Right lobe of liver (tissue), 6 donors: Measurements from ENCODE around the gene BLID. TPM values are rescaled to one million over a fixed set of nuclear protein-coding genes. Genes with fewer than 3 reads are reported as not detected.

ENCODE experiments used
- ATAC-seq, 4 donors: fragments of 200-7000 bp; cut with Tn5 transposase; one replicate each; pipeline ENCODE4 v1.9.1; 2020; ENCODE audit warnings: mild to moderate bottlenecking in 4 of 4, moderate library complexity in 4 of 4
- DNase-seq, 3 donors: peaks; one replicate each; pipeline ENCODE4 v3.0.0-alpha.2; 2020
- H3K27ac ChIP-seq, 3 donors: fragments of 200-600 bp; one replicate each; pipeline ENCODE4 v1.8.0; 2022
- H3K27me3 ChIP-seq, 2 donors: fragments of 200-600 bp; one replicate each; pipeline ENCODE4 v1.8.0; 2022
- H3K36me3 ChIP-seq, 4 donors: fragments of 200-600 bp; sonication (generic) in 1 of 4; one replicate each; pipeline versions ENCODE4 v1.5.1 to v1.8.0; 2017 to 2022; ENCODE audit warnings: control low read depth in 1 of 4
- H3K4me1 ChIP-seq, 4 donors: fragments of 200-600 bp; sonication (generic) in 1 of 4; one replicate each; pipeline versions ENCODE4 v1.5.1 to v1.8.0; 2017 to 2022; ENCODE audit warnings: control low read depth in 1 of 4
- H3K4me3 ChIP-seq, 3 donors: fragments of 200-600 bp; one replicate each; pipeline ENCODE4 v1.8.0; 2022
- H3K9me3 ChIP-seq, 4 donors: fragments of 200-600 bp; sonication (generic) in 1 of 4; one replicate each; pipeline versions ENCODE4 v1.5.1 to v1.8.0; 2017 to 2022; ENCODE audit warnings: control low read depth in 1 of 4
- CTCF ChIP-seq, 4 donors: fragments of 200-600 bp in 3 of 4; fragments of 450-650 bp in 1 of 4; IDR thresholded peaks; one replicate each; pipeline versions ENCODE4 v1.5.1 to v1.8.0; 2016 to 2022; ENCODE audit warnings: antibody characterized with exemption in 4 of 4, mild to moderate bottlenecking in 2 of 4
- POLR2A ChIP-seq: fragments of 450-650 bp; IDR thresholded peaks from one replicate; pipeline ENCODE4 v1.6.1; 2017; ENCODE audit warnings: antibody characterized with exemption, mild to moderate bottlenecking
- WGBS: methylation state at CpG from one replicate; pipeline ENCODE4 v1.1.6; 2018; ENCODE audit warnings: low coverage, low lambda C conversion rate; ENCODE audit not compliant: insufficient coverage; ENCODE audit errors: missing lambda C conversion rate; 5-methylcytosine and 5-hydroxymethylcytosine counted together
- intact Hi-C, 2 donors: fragments of 100-400 bp; cut with DNase I; formaldehyde crosslinking; loops; one replicate each; pipeline versions ENCODE4 v1.11.2 to v1.14.1; 2022
- total RNA-seq, 6 experiments: library from RNA; depleted of rRNA in 2 of 6; stranded (reverse); fragments of >200 nt in 2 of 6; fragmentation: NEBNext Ultra II Directional in 3 of 6; extraction: Animal tissue kit (Norgen Biotek cat#: 25700) in 3 of 6; gene quantifications; one replicate each; pipeline versions ENCODE4 v1.1.0 to v1.2.4, GENCODE V29; 2016 to 2023
- donor health status: DM: no; HTN: yes; CAD: no.
- donor health status: DM: no; HTN: no; CAD: no.
- donor health status: DM: no; HTN: no; CAD: no.
- donor health status: DM: no; HTN: yes; CAD: no.
- donor health status: DM: no; HTN: yes; CAD: no.

The BLID gene
- total RNA-seq, 6 experiments from 2014 or later = 0.24 to 0.93 (median 0.42) TPM; not detected in 3

DNA sequence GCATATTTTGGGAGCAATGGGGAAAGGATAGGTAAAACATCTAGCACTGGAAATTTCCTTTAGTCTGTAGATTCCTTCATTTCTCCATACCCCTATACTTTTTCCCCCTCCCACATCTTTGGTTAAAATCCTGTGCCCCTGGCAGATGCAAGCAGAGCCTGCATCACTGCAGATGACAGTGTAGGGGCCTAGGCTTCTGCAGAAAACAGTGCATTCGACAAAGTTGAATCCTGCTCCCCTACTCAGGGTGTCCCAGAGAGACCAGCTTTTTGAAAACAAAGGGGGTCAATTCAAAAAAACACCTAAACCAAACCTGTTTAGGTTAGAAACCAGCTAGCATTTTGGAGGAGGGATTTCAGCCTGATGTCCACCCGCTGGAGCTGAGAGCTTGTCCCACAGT lies 43.8 kb upstream of the BLID start:
- DNase-seq (no peak), ATAC-seq (no peak)
- Histone ChIP-seq H3K27ac (no peak overlapping the region), H3K4me1 (no peaks in the 10 kb centered on the region), H3K27me3 (no peaks in the 10 kb centered on the region), H3K4me3 (no peak overlapping the region), H3K9me3 (no peaks in the 10 kb centered on the region), H3K36me3 (no peaks in the 10 kb centered on the region)
- 100% methylated on average over 2 of the region's 2 CpGs for WGBS
- TF ChIP-seq POLR2A (no peak), CTCF (IDR thresholded peaks at IDR 0.05) (no peak)
- intact Hi-C loops = no loop called here

DNA sequence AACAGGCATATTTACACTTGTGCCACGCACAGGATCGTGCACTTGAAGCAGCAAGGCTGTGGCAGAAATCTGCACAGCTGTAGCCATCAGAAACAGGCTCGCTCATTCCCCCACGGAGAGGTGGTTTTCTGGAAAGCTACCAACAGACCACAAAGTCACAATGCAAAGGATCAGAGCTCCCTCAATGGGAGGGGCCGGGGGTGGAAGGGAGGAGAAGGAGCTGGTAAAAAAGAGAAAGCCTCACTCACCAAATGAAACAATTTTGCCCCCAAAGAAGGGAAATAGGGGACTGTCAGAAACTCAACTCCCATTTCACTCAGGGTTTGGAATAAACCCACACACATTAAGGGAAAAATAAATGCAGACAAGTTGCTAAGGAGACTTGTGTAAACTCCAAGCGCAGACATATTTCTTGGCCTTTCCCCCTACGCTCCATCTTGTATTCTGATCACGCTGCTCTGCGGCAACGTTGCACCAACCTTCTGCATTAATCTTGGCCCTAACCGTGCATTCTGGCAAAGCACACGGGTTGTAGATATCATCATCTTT lies 43.2 kb upstream of the BLID start:
- H3K27ac ChIP-seq = no peak overlapping the region
- intact Hi-C loops = no loop called here
- no peaks in the 10 kb centered on the region for H3K27me3 ChIP-seq
- TF ChIP-seq POLR2A = no peak
- no peak for TF ChIP-seq CTCF (IDR thresholded peaks at IDR 0.05)
- H3K9me3 ChIP-seq = no peaks in the 10 kb centered on the region
- no peaks in the 10 kb centered on the region for H3K36me3 ChIP-seq
- DNase-seq = no peak
- no peak for ATAC-seq
- no peaks in the 10 kb centered on the region for H3K4me1 ChIP-seq
- no peak overlapping the region for H3K4me3 ChIP-seq
- 65% methylated on average over 10 of the region's 12 CpGs for WGBS

DNA sequence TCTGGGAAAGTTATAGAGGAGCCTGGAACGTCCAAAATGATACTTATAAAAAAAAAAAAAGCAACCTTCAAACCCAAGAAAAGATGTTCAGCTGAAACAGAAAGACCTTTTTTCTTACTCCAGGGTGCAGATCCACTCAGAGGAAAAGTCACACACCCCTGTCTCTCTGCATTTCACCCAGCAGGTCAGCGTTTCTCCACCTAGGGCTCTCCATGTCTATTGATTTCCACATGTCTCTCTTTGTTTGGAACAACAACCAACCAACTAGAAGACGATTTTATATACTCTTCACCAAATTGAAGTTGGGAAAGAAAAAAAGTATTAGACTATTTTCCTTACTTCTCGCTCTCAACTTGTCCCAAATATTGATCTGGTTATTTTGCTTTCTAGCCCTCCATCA lies 42.2 kb upstream of the BLID start:
- WGBS = 72% methylated on average over 4 of the region's 4 CpGs
- H3K4me1 ChIP-seq = no peaks in the 10 kb centered on the region
- DNase-seq (no peak), ATAC-seq (no peak)
- no peak overlapping the region for H3K27ac ChIP-seq
- TF ChIP-seq POLR2A (no peak), CTCF (IDR thresholded peaks at IDR 0.05) (no peak)
- intact Hi-C loops = no loop called here
- no peaks in the 10 kb centered on the region for H3K9me3 ChIP-seq
- no peaks in the 10 kb centered on the region for H3K27me3 ChIP-seq
- no peaks in the 10 kb centered on the region for H3K36me3 ChIP-seq
- H3K4me3 ChIP-seq = no peak overlapping the region

- WGBS = 50% methylated on average over 4 of the region's 4 CpGs
Measured at GRCh38 chr11:122157653-122158161, 41.7 kb upstream of the BLID start.

More at GRCh38 chr11:122157653-122158161, 41.7 kb upstream of the BLID start:
- Histone ChIP-seq H3K9me3 (no peaks in the 10 kb centered on the region), H3K36me3 (no peaks in the 10 kb centered on the region), H3K4me1 (no peaks in the 10 kb centered on the region), H3K27me3 (no peaks in the 10 kb centered on the region), H3K27ac (no peak overlapping the region), H3K4me3 (no peak overlapping the region)
- ATAC-seq (peak in 2 of 4 donors; percentile 37 to 44), DNase-seq (no peak)
- TF ChIP-seq POLR2A = no peak
- no peak for TF ChIP-seq CTCF (IDR thresholded peaks at IDR 0.05)
- intact Hi-C loops = no loop called here
